Left lung (tissue), 10 donors: ENCODE measurements around the gene SEPTIN5. TPM values are rescaled to one million over a fixed set of nuclear protein-coding genes. Genes with fewer than 3 reads are reported as not detected.

ENCODE experiments used
- ATAC-seq: fragments of 200-7000 bp; cut with Tn5 transposase; one replicate; pipeline ENCODE4 v1.9.1; 2020; ENCODE audit warnings: moderate library complexity
- DNase-seq, 4 donors: peaks; one replicate each; pipeline ENCODE4 v3.0.0-alpha.2; 2013 to 2020
- H3K27ac ChIP-seq, 2 donors: fragments of 200-600 bp; sonication (generic) in 1 of 2; one replicate each; pipeline versions ENCODE4 v1.5.0 to v1.8.0; 2020 to 2021
- H3K27me3 ChIP-seq, 2 donors: fragments of 200-600 bp; sonication (generic) in 1 of 2; one replicate each; pipeline versions ENCODE4 v1.5.0 to v1.8.0; 2020 to 2021
- H3K36me3 ChIP-seq, 2 donors: fragments of 200-600 bp; sonication (generic) in 1 of 2; one replicate each; pipeline versions ENCODE4 v1.5.0 to v1.8.0; 2020 to 2021
- H3K4me1 ChIP-seq, 2 donors: fragments of 200-600 bp; one replicate each; pipeline ENCODE4 v1.8.0; 2021
- H3K4me3 ChIP-seq, 2 donors: fragments of 200-600 bp; sonication (generic) in 1 of 2; one replicate each; pipeline versions ENCODE4 v1.5.0 to v1.8.0; 2020 to 2021; ENCODE audit warnings: mild to moderate bottlenecking in 1 of 2
- H3K9me3 ChIP-seq, 2 donors: fragments of 200-600 bp; sonication (generic) in 1 of 2; one replicate each; pipeline versions ENCODE4 v1.5.0 to v1.8.0; 2020 to 2021
- CTCF ChIP-seq, 2 donors: fragments of 200-600 bp; sonication (generic) in 1 of 2; IDR thresholded peaks; one replicate each; pipeline versions ENCODE4 v1.5.0 to v1.8.0; 2021; ENCODE audit warnings: antibody characterized with exemption in 2 of 2
- intact Hi-C, 2 donors: fragments of 100-400 bp; cut with DNase I; formaldehyde crosslinking; loops; one replicate each; pipeline versions ENCODE4 v1.11.2 to v1.14.2; 2022
- polyA plus RNA-seq, 6 donors: library from polyadenylated mRNA; unstranded; fragments of 120-200 nt; gene quantifications; one replicate each; pipeline ENCODE4 v1.2.1, GENCODE V29; 2013; ENCODE audit not compliant: insufficient read length in 6 of 6
- total RNA-seq, 2 donors: library from RNA; stranded (reverse); fragmentation: NEBNext Ultra II Directional; extraction: Animal tissue kit (Norgen Biotek cat#: 25700); gene quantifications; one replicate each; pipeline ENCODE4 v1.2.1, GENCODE V29; 2021
- donor health status: DM: no; HTN: yes; CAD: no.
- donor health status: DM: no; HTN: no; CAD: no.

SEPTIN5 gene
- total and polyA plus RNA-seq, 8 donors = 14.6 to 80.0 (median 63.0) TPM

GRCh38 chr22:19720150-19720827 lies 6.0 kb downstream of the SEPTIN5 start:
- intact Hi-C loops = no loop called here
- no peak overlapping the region for H3K27ac ChIP-seq
- H3K4me3 ChIP-seq = no peak overlapping the region
- ATAC-seq (no peak), DNase-seq (no peak)
- H3K4me1 ChIP-seq = peaks cover 9 to 55% of the 10 kb centered on the region in 2 donors
- no peak for TF ChIP-seq CTCF (IDR thresholded peaks at IDR 0.05)
- H3K36me3 ChIP-seq = peaks cover 0 to 26% of the 10 kb centered on the region in 2 donors
- peaks cover 32 to 100% of the 10 kb centered on the region in 2 donors for H3K27me3 ChIP-seq
- no peaks in the 10 kb centered on the region for H3K9me3 ChIP-seq

- Histone ChIP-seq H3K27ac (no peak overlapping the region), H3K9me3 (no peaks in the 10 kb centered on the region), H3K4me3 (no peak overlapping the region), H3K4me1 (peaks cover 9 to 48% of the 10 kb centered on the region in 2 donors), H3K36me3 (peaks cover 0 to 26% of the 10 kb centered on the region in 2 donors), H3K27me3 (peaks cover 27 to 97% of the 10 kb centered on the region in 2 donors)
- intact Hi-C loops = no loop called here
- no peak for ATAC-seq
- TF ChIP-seq CTCF (IDR thresholded peaks at IDR 0.05) = no peak
- DNase-seq = no peak
Measured at GRCh38 chr22:19720999-19721329, 6.7 kb downstream of the SEPTIN5 start.

GRCh38 chr22:19721330-19722177 lies 7.3 kb downstream of the SEPTIN5 start:
- TF ChIP-seq CTCF (IDR thresholded peaks at IDR 0.05) = no peak
- Histone ChIP-seq H3K4me1 (peaks cover 9 to 42% of the 10 kb centered on the region in 2 donors), H3K4me3 (no peak overlapping the region), H3K27me3 (peaks cover 27 to 91% of the 10 kb centered on the region in 2 donors), H3K9me3 (no peaks in the 10 kb centered on the region), H3K36me3 (peaks cover 0 to 26% of the 10 kb centered on the region in 2 donors), H3K27ac (no peak overlapping the region)
- ATAC-seq = no peak
- no peak for DNase-seq
- intact Hi-C loops = no loop called here

GRCh38 chr22:19722178-19722981 lies 8.1 kb downstream of the SEPTIN5 start:
- ATAC-seq (no peak), DNase-seq (no peak)
- intact Hi-C loops = no loop called here
- Histone ChIP-seq H3K27ac (no peak overlapping the region), H3K27me3 (peaks cover 27 to 83% of the 10 kb centered on the region in 2 donors), H3K36me3 (peaks cover 0 to 26% of the 10 kb centered on the region in 2 donors), H3K9me3 (no peaks in the 10 kb centered on the region), H3K4me3 (no peak overlapping the region), H3K4me1 (peaks cover 9 to 37% of the 10 kb centered on the region in 2 donors)
- TF ChIP-seq CTCF (IDR thresholded peaks at IDR 0.05) = no peak

- intact Hi-C loops = no loop called here
- no peak for ATAC-seq
- H3K36me3 ChIP-seq = peaks cover 0 to 26% of the 10 kb centered on the region in 2 donors
- H3K27me3 ChIP-seq = peaks cover 27 to 78% of the 10 kb centered on the region in 2 donors
- H3K4me1 ChIP-seq = peaks cover 9 to 31% of the 10 kb centered on the region in 2 donors
- H3K27ac ChIP-seq = no peak overlapping the region
- no peaks in the 10 kb centered on the region for H3K9me3 ChIP-seq
- TF ChIP-seq CTCF (IDR thresholded peaks at IDR 0.05) = no peak
- H3K4me3 ChIP-seq = no peak overlapping the region
- DNase-seq = no peak
Measured at GRCh38 chr22:19722982-19723231, 8.6 kb downstream of the SEPTIN5 start.
